Measurements from ENCODE around the gene FHIT.

FHIT gene

GRCh38 chr3:60167186-60167585, 1084.1 kb downstream of the FHIT start:
- Histone ChIP-seq H3K4me3 (ENCODE audit: low read length) (no peak overlapping the region), H3K27ac (ENCODE audit: low read depth, low read length) (no peak overlapping the region), H3K27me3 (ENCODE audit: control insufficient read depth, low read length) (no peaks in the 10 kb centered on the region), H3K36me3 (ENCODE audit: control insufficient read depth, low read length) (no peaks in the 10 kb centered on the region), H4K20me1 (ENCODE audit: control insufficient read depth, insufficient read depth, low read depth, low read length) (no peaks in the 10 kb centered on the region), H3K9me2 (replicated peaks; ENCODE audit: control insufficient read depth, low read length) (no peaks in the 10 kb centered on the region), H3K4me2 (ENCODE audit: low read length) (no peak overlapping the region), H3K4me1 (ENCODE audit: control insufficient read depth, low read length) (no peaks in the 10 kb centered on the region), H3K9me3 (ENCODE audit: control insufficient read depth, insufficient read depth, low read length) (no peaks in the 10 kb centered on the region), H3F3A (ENCODE audit: control insufficient read depth, insufficient read depth) (no peaks in the 10 kb centered on the region), H3K79me2 (ENCODE audit: control insufficient read depth, low read length) (no peaks in the 10 kb centered on the region)
- TF ChIP-seq EZH2phosphoT487 (IDR thresholded peaks at IDR 0.05; ENCODE audit: borderline replicate concordance, low read length) (no peak), CTCF (IDR thresholded peaks at IDR 0.05; ENCODE audit: low read depth, low read length, poor library complexity, severe bottlenecking) (no peak)

- Histone ChIP-seq H4K20me1 (ENCODE audit: control insufficient read depth, insufficient read depth, low read depth, low read length) (no peaks in the 10 kb centered on the region), H3K4me1 (ENCODE audit: control insufficient read depth, low read length) (no peaks in the 10 kb centered on the region)
- TF ChIP-seq EZH2phosphoT487 (IDR thresholded peaks at IDR 0.05; ENCODE audit: borderline replicate concordance, low read length): no peak
- no peak for TF ChIP-seq CTCF (IDR thresholded peaks at IDR 0.05; ENCODE audit: low read depth, low read length, poor library complexity, severe bottlenecking)
Measured at GRCh38 chr3:60160822-60161748, 1090.2 kb downstream of the FHIT start.

GRCh38 chr3:60160111-60160821, 1091.0 kb downstream of the FHIT start:
- no peaks in the 10 kb centered on the region for H3K9me2 ChIP-seq (replicated peaks; ENCODE audit: control insufficient read depth, low read length)
- H3K4me1 ChIP-seq (ENCODE audit: control insufficient read depth, low read length): no peaks in the 10 kb centered on the region
- no peak overlapping the region for H3K27ac ChIP-seq (ENCODE audit: low read depth, low read length)
- no peaks in the 10 kb centered on the region for H3K9me3 ChIP-seq (ENCODE audit: control insufficient read depth, insufficient read depth, low read length)
- no peaks in the 10 kb centered on the region for H3K36me3 ChIP-seq (ENCODE audit: control insufficient read depth, low read length)
- no peaks in the 10 kb centered on the region for H4K20me1 ChIP-seq (ENCODE audit: control insufficient read depth, insufficient read depth, low read depth, low read length)
- no peak overlapping the region for H3K4me2 ChIP-seq (ENCODE audit: low read length)
- no peaks in the 10 kb centered on the region for H3K27me3 ChIP-seq (ENCODE audit: control insufficient read depth, low read length)
- H3F3A ChIP-seq (ENCODE audit: control insufficient read depth, insufficient read depth): no peaks in the 10 kb centered on the region
- no peaks in the 10 kb centered on the region for H3K79me2 ChIP-seq (ENCODE audit: control insufficient read depth, low read length)
- no peak overlapping the region for H3K4me3 ChIP-seq (ENCODE audit: low read length)
- TF ChIP-seq EZH2phosphoT487 (IDR thresholded peaks at IDR 0.05; ENCODE audit: borderline replicate concordance, low read length) (no peak), CTCF (IDR thresholded peaks at IDR 0.05; ENCODE audit: low read depth, low read length, poor library complexity, severe bottlenecking) (no peak)

More at GRCh38 chr3:60160822-60161748, 1090.2 kb downstream of the FHIT start:
- Histone ChIP-seq H3K9me2 (replicated peaks; ENCODE audit: control insufficient read depth, low read length) (no peaks in the 10 kb centered on the region), H3K27me3 (ENCODE audit: control insufficient read depth, low read length) (no peaks in the 10 kb centered on the region), H3K79me2 (ENCODE audit: control insufficient read depth, low read length) (no peaks in the 10 kb centered on the region), H3K4me3 (ENCODE audit: low read length) (no peak overlapping the region), H3K36me3 (ENCODE audit: control insufficient read depth, low read length) (no peaks in the 10 kb centered on the region), H3F3A (ENCODE audit: control insufficient read depth, insufficient read depth) (no peaks in the 10 kb centered on the region), H3K27ac (ENCODE audit: low read depth, low read length) (no peak overlapping the region), H3K4me2 (ENCODE audit: low read length) (no peak overlapping the region), H3K9me3 (ENCODE audit: control insufficient read depth, insufficient read depth, low read length) (no peaks in the 10 kb centered on the region)
